HEK293 (cell line): Measurements from ENCODE around the gene PIP4K2A.

Experiments
- ZNF626 ChIP-seq: fragments of 450-650 bp; sonication (Bioruptor Pico); formaldehyde crosslinking; IDR thresholded peaks from 2 replicates; pipeline ENCODE4 v1.5.1; 2018; ENCODE audit warnings: missing biosample characterization, missing genetic modification characterization, inconsistent platforms
- TF ChIP-seq, protein P1 (sequence below): fragments of 450-650 bp; formaldehyde crosslinking; IDR thresholded peaks from 2 replicates; pipeline ENCODE4 v1.5.0; 2017; ENCODE audit warnings: missing biosample characterization, missing genetic modification characterization, borderline replicate concordance

DNA sequence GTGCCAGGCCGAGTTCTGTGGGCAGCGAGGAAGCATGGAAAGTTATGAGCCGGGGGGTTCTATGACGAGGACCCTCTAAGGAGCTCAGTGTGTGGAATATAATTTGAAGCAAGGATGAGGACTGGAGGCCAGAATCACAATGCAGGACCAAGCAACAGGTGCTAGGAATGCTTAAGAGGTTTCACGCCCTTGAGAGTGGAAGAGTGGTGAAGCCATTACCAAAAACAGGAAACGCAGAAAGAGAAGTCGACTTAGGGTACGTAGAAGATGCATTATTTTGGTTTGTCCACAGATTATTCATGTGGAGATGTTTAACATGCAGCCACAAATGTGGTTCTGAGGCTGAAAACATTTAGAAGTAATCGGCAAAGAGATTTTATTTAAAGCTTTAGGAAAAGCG is 78.7 kb downstream of the PIP4K2A start:
- TF ChIP-seq ZNF626 (tag by site-specific recombination): no peak
- TF ChIP-seq, protein P1, sequence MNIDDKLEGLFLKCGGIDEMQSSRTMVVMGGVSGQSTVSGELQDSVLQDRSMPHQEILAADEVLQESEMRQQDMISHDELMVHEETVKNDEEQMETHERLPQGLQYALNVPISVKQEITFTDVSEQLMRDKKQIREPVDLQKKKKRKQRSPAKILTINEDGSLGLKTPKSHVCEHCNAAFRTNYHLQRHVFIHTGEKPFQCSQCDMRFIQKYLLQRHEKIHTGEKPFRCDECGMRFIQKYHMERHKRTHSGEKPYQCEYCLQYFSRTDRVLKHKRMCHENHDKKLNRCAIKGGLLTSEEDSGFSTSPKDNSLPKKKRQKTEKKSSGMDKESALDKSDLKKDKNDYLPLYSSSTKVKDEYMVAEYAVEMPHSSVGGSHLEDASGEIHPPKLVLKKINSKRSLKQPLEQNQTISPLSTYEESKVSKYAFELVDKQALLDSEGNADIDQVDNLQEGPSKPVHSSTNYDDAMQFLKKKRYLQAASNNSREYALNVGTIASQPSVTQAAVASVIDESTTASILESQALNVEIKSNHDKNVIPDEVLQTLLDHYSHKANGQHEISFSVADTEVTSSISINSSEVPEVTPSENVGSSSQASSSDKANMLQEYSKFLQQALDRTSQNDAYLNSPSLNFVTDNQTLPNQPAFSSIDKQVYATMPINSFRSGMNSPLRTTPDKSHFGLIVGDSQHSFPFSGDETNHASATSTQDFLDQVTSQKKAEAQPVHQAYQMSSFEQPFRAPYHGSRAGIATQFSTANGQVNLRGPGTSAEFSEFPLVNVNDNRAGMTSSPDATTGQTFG (tag by site-specific recombination): no peak
